ENCODE measurements around the gene ATP1A4.

- no peak for TF ChIP-seq POLR2AphosphoS5 (IDR thresholded peaks at IDR 0.05; ENCODE audit: borderline replicate concordance, low read depth, low read length)
- no peak for TF ChIP-seq EZH2 (IDR thresholded peaks at IDR 0.05)
- TF ChIP-seq FOXP2 (optimal IDR thresholded peaks at IDR 0.05; ENCODE audit: control extremely low read depth, extremely low read length, insufficient read depth): no peak
Observed at GRCh38 chr1:160127381-160127780, 24.0 kb upstream of the ATP1A4 start.
